ENCODE data around the gene CFAP100. TPM values are rescaled to one million over a fixed set of nuclear protein-coding genes. Genes with fewer than 3 reads are reported as not detected.

The CFAP100 gene
- total RNA-seq, 4 donors from 2014 or later = not detected

- DNase-seq = no peak
- H3K9me3 ChIP-seq = no peaks in the 10 kb centered on the region
- H3K4me3 ChIP-seq = no peak overlapping the region
- TF ChIP-seq CTCF (IDR thresholded peaks at IDR 0.05) = no peak
- no peak for TF ChIP-seq POLR2A (IDR thresholded peaks at IDR 0.05)
- 75 to 82% methylated on average over 9 to 11 of the region's 12 CpGs for WGBS, 2 donors
- no peaks in the 10 kb centered on the region for H3K4me1 ChIP-seq
- intact Hi-C loops (cut with DNase I) = no loop called here
- no peaks in the 10 kb centered on the region for H3K36me3 ChIP-seq
- peaks cover 0 to 79% (median 7%) of the 10 kb centered on the region in 4 donors for H3K27me3 ChIP-seq
- H3K27ac ChIP-seq = no peak overlapping the region
Measured at GRCh38 chr3:126414961-126415660, 20.4 kb downstream of the CFAP100 start.

GRCh38 chr3:126415661-126416591, 21.2 kb downstream of the CFAP100 start:
- WGBS, 2 donors = 62 to 72% methylated on average over 14 to 18 of the region's 61 CpGs
- TF ChIP-seq POLR2A (IDR thresholded peaks at IDR 0.05) (no peak), CTCF (IDR thresholded peaks at IDR 0.05) (no peak)
- H3K4me3 ChIP-seq = no peak overlapping the region
- intact Hi-C loops (cut with DNase I) = no loop called here
- peaks cover 0 to 79% (median 7%) of the 10 kb centered on the region in 4 donors for H3K27me3 ChIP-seq
- H3K27ac ChIP-seq = no peak overlapping the region
- no peak for DNase-seq
- H3K9me3 ChIP-seq = no peaks in the 10 kb centered on the region
- no peaks in the 10 kb centered on the region for H3K4me1 ChIP-seq
- no peaks in the 10 kb centered on the region for H3K36me3 ChIP-seq

GRCh38 chr3:126416943-126417342, 22.2 kb downstream of the CFAP100 start:
- intact Hi-C loops (cut with DNase I) = no loop called here
- Histone ChIP-seq H3K27me3 (peaks cover 0 to 78% (median 7%) of the 10 kb centered on the region in 4 donors), H3K9me3 (no peaks in the 10 kb centered on the region), H3K36me3 (no peaks in the 10 kb centered on the region), H3K4me1 (no peaks in the 10 kb centered on the region), H3K27ac (no peak overlapping the region), H3K4me3 (no peak overlapping the region)
- no peak for TF ChIP-seq CTCF (IDR thresholded peaks at IDR 0.05)
- TF ChIP-seq POLR2A (IDR thresholded peaks at IDR 0.05) = no peak
- DNase-seq = no peak
- WGBS, 2 donors = 75 to 84% methylated on average over 7 of the region's 7 CpGs

GRCh38 chr3:126417515-126417914, 22.8 kb downstream of the CFAP100 start:
- no peak for DNase-seq
- 41 to 47% methylated on average over 2 to 5 of the region's 5 CpGs for WGBS, 2 donors

More at GRCh38 chr3:126417515-126417914, 22.8 kb downstream of the CFAP100 start:
- H3K4me1 ChIP-seq = no peaks in the 10 kb centered on the region
- TF ChIP-seq CTCF (IDR thresholded peaks at IDR 0.05) = no peak
- TF ChIP-seq POLR2A (IDR thresholded peaks at IDR 0.05) = no peak
- no peak overlapping the region for H3K4me3 ChIP-seq
- H3K27me3 ChIP-seq = peaks cover 0 to 75% (median 7%) of the 10 kb centered on the region in 4 donors
- H3K9me3 ChIP-seq = no peaks in the 10 kb centered on the region
- intact Hi-C loops (cut with DNase I) = no loop called here
- H3K27ac ChIP-seq = no peak overlapping the region
- no peaks in the 10 kb centered on the region for H3K36me3 ChIP-seq

Measured in esophagus squamous epithelium (tissue), 5 donors.